ENCODE measurements around the gene CLIC4. TPM values are rescaled to one million over a fixed set of nuclear protein-coding genes. Genes with fewer than 3 reads are reported as not detected.
A peak's percentile ranks its signal among the peaks of the same experiment; 100 is the strongest.

CLIC4 gene
- total RNA-seq, 1 donor from 2014 or later = 334 TPM

- no peak for DNase-seq
- no peak for ATAC-seq (ENCODE audit: poor library complexity)
- intact Hi-C loops (cut with DNase I) = loop anchor here (5.0 kb wide), 1 partner anchor 82 kb away; the partner anchor contains the start of gene CLIC4
Measured at GRCh38 chr1:24828887-24829192, 83.6 kb downstream of the CLIC4 start.

- peak; percentile 83 for ATAC-seq (ENCODE audit: poor library complexity)
- intact Hi-C loops (cut with DNase I) = loop anchor here (2.0 kb wide), 1 partner anchor 142 kb away; no protein-coding TSS in a partner anchor
- DNase-seq = no peak
Measured at GRCh38 chr1:24830680-24831272, 85.5 kb downstream of the CLIC4 start.

GRCh38 chr1:24841593-24841992 lies 96.3 kb downstream of the CLIC4 start:
- intact Hi-C loops (cut with DNase I) = no loop called here
- no peak for DNase-seq
- ATAC-seq (ENCODE audit: poor library complexity) = no peak

GRCh38 chr1:24846671-24847070 lies 101.4 kb downstream of the CLIC4 start:
- intact Hi-C loops (cut with DNase I) = loop anchor here (5.0 kb wide), 1 partner anchor 361 kb away; no protein-coding TSS in a partner anchor
- DNase-seq (no peak), ATAC-seq (ENCODE audit: poor library complexity) (no peak)

GRCh38 chr1:24847995-24848881 lies 103.0 kb downstream of the CLIC4 start:
- peak; percentile 96 for ATAC-seq (ENCODE audit: poor library complexity)
- intact Hi-C loops (cut with DNase I) = loop anchor here (5.0 kb wide), 1 partner anchor 359 kb away; no protein-coding TSS in a partner anchor
- DNase-seq = peak; percentile 97

GRCh38 chr1:24849672-24850295 lies 104.5 kb downstream of the CLIC4 start:
- intact Hi-C loops (cut with DNase I) = loop anchor here (5.0 to 10.0 kb wide), 2 partner anchors 245 to 358 kb away; no protein-coding TSS in a partner anchor
- DNase-seq = no peak
- no peak for ATAC-seq (ENCODE audit: poor library complexity)

- intact Hi-C loops (cut with DNase I) = loop anchor here (10.0 kb wide), 1 partner anchor 244 kb away; no protein-coding TSS in a partner anchor
- ATAC-seq (ENCODE audit: poor library complexity) = no peak
- no peak for DNase-seq
Measured at GRCh38 chr1:24850328-24850920, 105.2 kb downstream of the CLIC4 start.

- no peak for DNase-seq
- no peak for ATAC-seq (ENCODE audit: poor library complexity)
- intact Hi-C loops (cut with DNase I) = loop anchor here (10.0 kb wide), 1 partner anchor 241 kb away; no protein-coding TSS in a partner anchor
Measured at GRCh38 chr1:24853649-24854048, 108.4 kb downstream of the CLIC4 start.

- DNase-seq = no peak
- intact Hi-C loops (cut with DNase I) = loop anchor here (10.0 kb wide), 1 partner anchor 239 kb away; no protein-coding TSS in a partner anchor
Measured at GRCh38 chr1:24855474-24855873, 110.2 kb downstream of the CLIC4 start.

GRCh38 chr1:24856787-24857506 lies 111.7 kb downstream of the CLIC4 start:
- DNase-seq (no peak), ATAC-seq (ENCODE audit: poor library complexity) (no peak)
- intact Hi-C loops (cut with DNase I) = loop anchor here (10.0 kb wide), 1 partner anchor 238 kb away; no protein-coding TSS in a partner anchor

More at GRCh38 chr1:24855474-24855873, 110.2 kb downstream of the CLIC4 start:
- no peak for ATAC-seq (ENCODE audit: poor library complexity)

GRCh38 chr1:24857507-24858133 lies 112.4 kb downstream of the CLIC4 start:
- ATAC-seq (ENCODE audit: poor library complexity) (no peak), DNase-seq (no peak)

GRCh38 chr1:24858277-24858676 lies 113.0 kb downstream of the CLIC4 start:
- no peak for ATAC-seq (ENCODE audit: poor library complexity)
- intact Hi-C loops (cut with DNase I) = loop anchor here (10.0 kb wide), 1 partner anchor 237 kb away; no protein-coding TSS in a partner anchor
- no peak for DNase-seq

More at GRCh38 chr1:24857507-24858133, 112.4 kb downstream of the CLIC4 start:
- intact Hi-C loops (cut with DNase I) = loop anchor here (10.0 kb wide), 1 partner anchor 237 kb away; no protein-coding TSS in a partner anchor

- ATAC-seq (ENCODE audit: poor library complexity) (no peak), DNase-seq (no peak)
- intact Hi-C loops (cut with DNase I) = loop anchor here (10.0 kb wide), 1 partner anchor 235 kb away; no protein-coding TSS in a partner anchor
Measured at GRCh38 chr1:24859063-24860010, 114.1 kb downstream of the CLIC4 start.

- intact Hi-C loops (cut with DNase I) = no loop called here
- no peak for ATAC-seq (ENCODE audit: poor library complexity)
Measured at GRCh38 chr1:24860841-24861240, 115.6 kb downstream of the CLIC4 start.

GRCh38 chr1:24861821-24862727 lies 116.8 kb downstream of the CLIC4 start:
- intact Hi-C loops (cut with DNase I) = no loop called here
- ATAC-seq (ENCODE audit: poor library complexity) (no peak), DNase-seq (no peak)

More at GRCh38 chr1:24860841-24861240, 115.6 kb downstream of the CLIC4 start:
- DNase-seq = no peak
